Measurements from ENCODE around the gene LPAR5.

Gene LPAR5

GRCh38 chr12:6635856-6636531 is at the start of gene LPAR5:
Gene LPAR5, minus strand, starts transcription at chr12:6635959. Its CDS starts 14,711 bp downstream, at chr12:6621248.
- peak in 1 of 4 experiments; percentile 34 for DNase-seq

DNA sequence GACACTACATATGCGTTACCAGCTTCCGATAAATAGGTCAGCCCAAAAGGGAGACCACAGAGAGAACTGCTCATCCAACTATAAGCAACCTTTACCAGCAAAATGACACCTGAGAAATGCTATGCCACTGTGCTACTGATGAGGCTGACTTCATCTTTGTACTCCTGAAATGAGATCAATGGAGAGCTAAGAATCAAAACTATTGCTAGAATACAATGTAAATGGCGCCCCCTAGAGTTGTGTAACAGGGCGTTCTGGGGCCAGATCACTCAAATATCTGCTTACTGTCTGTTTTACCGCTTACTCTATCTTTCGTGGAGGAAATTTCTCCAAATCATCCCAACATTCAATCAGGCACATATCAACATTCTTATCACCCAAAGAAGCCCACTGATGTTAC is 48.9 kb upstream of the LPAR5 start:
- DNase-seq = no peak

DNA sequence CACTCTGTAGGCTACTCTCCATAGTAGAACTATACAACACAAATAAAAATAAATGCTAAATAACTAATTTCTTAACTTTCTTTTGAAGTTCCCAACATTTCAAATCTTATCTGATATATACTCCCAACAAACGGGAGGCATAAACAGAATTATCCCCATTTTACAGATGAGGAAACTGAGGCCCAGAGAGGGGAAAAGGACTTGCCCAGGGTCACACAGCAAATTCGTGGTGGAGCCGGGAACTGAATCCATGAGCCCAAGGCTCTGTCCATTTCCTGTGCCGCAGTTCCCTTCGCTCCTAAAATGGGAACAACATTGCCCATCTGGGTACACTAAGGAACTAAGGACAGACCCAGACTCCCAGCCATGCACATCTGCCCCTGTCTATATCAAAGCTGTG is 41.2 kb upstream of the LPAR5 start:
- no peak for DNase-seq

DNA sequence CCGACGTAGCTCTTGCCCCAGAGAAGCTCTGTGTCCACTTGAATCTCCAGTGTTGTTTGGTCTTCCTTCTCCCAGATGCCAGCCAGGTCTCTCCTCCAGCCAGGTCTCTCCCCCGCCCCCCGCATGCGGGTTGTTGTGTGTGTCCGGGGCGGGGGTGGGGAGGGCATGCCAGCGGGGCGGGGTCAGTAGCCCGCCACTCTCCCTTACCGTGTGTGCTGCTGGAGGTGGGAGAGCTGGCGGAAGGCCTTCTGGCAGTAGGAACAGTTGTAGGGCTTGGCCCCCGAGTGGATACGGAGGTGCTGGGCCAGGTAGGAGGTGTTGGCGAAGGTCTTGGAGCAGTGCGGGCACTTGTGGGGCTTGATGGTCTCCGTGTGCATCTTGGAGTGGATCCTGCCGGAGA is 36.4 kb upstream of the LPAR5 start:
- DNase-seq = no peak

DNA sequence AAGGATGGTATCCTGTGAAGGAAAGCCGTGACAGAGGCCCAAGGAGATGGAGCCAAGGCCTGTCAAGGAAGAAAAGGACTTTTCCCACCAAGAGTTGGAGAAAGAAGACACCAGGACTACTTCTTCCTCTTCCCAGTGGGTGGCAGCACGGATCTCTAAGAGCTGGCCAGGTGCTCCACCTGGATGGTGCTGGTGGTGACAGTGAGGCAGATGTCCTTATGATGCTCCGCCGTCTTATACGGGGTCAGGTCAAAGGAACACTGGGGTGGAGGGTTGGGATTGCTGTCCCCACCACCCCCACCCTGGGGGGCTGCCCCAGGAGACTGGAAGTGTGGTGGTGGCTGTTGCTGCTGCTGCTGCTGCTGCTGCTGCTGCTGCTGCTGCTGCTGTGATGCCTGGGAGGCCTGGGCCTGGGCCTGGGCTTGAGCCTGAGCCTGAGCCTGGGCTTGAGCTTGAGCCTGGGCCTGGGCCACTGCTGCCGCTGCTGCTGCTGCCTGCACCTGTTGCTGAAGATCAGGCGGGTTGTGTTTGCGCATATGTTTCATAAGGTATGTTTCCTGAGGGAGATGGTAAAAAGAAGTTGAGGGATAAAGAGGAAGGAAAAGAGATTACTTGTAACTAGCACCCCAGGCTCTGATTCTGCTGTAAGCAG is 31.9 kb upstream of the LPAR5 start:
- DNase-seq = no peak

GRCh38 chr12:6666211-6666610 is 30.5 kb upstream of the LPAR5 start:
- DNase-seq = no peak

DNA sequence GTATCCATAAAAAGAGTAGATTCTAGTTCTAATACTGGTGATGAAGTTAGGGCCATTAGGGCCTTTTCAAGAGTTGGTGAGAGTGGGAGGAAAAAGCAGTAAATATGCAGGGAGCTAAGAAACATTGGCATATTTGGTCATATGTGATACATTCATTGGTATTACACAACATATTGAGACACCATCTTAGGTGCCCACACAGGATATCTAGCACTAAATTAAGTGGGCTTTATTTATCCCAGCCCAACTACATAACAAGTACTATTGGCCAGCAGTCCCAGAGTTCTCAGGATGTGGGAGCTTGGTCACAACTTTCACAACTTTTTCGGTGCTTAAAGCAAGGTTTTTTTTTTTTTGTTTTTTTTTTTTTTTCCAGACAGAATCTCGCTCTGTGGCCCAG is 29.1 kb upstream of the LPAR5 start:
- DNase-seq = no peak

DNA sequence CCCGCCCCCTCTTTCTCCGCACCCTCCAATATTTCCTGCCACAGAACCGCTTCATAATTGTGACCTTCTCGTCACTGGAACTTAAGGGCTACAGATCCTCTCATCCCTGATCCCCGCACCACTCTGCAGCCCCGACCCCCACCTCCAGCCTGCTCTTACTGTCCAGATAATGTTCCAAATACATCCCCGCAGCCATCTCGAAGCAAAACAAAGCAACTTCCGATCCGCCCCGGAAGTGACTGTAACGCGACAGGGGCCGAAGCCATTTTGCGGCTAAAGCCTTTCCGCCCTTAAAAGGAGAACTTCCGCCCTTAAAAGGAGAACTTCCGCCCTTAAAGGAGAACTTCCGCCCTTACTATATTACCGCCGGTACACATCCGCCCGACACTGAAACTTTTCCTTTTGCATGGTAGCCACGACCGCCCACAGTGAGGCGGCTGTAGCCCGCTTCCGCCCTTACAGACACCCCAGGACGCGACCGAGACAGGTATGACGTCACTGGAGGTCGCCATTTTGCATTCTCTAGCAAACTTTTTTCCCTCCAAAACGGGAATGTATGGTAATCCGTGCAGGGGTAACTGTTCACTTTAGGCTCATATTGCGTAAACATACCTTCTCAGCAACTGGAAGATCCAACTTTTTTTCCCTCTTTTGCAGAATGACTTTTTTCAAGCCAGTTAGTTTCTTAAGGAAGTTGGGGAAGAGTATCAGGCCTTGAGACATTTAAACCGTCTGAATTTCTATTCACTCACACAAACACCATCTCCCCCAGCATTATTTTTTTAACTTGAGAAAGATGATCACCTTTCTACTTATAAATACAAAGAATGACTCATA is 27.4 kb upstream of the LPAR5 start, which contains the start of gene ING4:
TSS of gene ING4 (minus strand) at position 214 of the 837 bp plus-strand sequence. CDS start at position 196, 18 bp downstream.
- DNase-seq = peak; percentile 76 to 95 (median 92)

DNA sequence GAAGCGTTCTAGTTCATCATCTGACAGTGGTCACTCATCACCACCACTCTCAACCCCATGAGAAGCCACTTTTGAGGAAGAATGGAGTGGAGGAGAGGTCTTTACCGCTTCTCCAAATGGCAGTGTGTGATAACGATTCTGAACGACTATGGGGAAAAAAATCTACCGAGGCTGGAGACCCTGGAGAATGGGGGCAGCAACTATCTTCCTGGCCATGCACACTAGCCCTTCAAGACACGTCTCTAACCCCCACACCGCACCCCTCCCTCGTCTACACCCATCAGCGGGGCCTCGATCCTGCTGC is 26.8 kb upstream of the LPAR5 start:
- no peak for DNase-seq

- no peak for DNase-seq
Measured at GRCh38 chr12:6653987-6654386, 18.2 kb upstream of the LPAR5 start.

- DNase-seq = no peak
Measured at GRCh38 chr12:6653342-6653741, 17.6 kb upstream of the LPAR5 start.

DNA sequence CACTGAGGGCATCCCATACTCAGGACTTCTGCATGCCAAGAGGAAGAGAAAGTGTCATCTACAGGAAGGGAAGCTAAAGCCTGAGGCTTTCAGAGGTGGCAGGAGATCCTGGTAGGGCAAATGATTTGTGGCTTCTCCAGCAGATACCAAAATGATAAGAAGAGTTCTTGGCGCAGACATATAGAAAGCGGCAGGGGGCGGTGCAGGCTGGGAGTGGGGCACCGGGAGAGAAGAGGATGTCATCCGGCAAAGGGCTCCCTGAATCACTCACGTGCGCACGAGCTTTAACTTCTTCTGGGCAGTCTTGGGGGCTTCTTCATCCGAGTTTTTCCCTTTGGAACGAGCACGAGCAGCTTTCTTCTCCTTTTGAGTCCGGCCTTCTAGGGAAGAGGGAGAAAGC is 16.6 kb upstream of the LPAR5 start:
- no peak for DNase-seq

GRCh38 chr12:6650832-6651231 is 15.1 kb upstream of the LPAR5 start:
- DNase-seq = no peak

- DNase-seq = no peak
Measured at GRCh38 chr12:6647083-6647604, 11.4 kb upstream of the LPAR5 start, which contains the start of gene ACRBP. Gene ACRBP, minus strand, starts transcription at chr12:6647432. Its CDS starts 66 bp downstream, at chr12:6647366.

- no peak for DNase-seq
Measured at GRCh38 chr12:6646276-6647082, 10.7 kb upstream of the LPAR5 start.

GRCh38 chr12:6644903-6645302 is 9.1 kb upstream of the LPAR5 start:
- DNase-seq = no peak

DNA sequence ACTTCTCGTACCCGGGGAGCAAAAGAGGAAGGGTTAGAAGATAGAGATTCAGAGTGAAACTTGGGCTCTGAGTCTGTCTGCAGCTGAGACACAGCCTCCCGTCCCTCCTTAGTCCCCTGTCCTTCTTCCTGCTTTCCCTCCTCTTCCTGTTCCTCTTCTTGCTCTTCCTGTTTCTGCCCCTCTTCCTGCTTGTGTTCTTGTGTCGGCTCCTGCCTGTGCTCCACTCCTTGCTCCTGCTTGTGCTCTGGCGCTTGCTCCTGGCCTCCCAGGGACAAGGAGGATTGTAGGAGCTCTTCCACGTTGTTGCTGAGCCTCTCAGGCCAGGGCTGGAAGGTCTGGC is 8.5 kb upstream of the LPAR5 start:
- DNase-seq = no peak

GRCh38 chr12:6643569-6644256 is 8.0 kb upstream of the LPAR5 start:
- no peak for DNase-seq

DNA sequence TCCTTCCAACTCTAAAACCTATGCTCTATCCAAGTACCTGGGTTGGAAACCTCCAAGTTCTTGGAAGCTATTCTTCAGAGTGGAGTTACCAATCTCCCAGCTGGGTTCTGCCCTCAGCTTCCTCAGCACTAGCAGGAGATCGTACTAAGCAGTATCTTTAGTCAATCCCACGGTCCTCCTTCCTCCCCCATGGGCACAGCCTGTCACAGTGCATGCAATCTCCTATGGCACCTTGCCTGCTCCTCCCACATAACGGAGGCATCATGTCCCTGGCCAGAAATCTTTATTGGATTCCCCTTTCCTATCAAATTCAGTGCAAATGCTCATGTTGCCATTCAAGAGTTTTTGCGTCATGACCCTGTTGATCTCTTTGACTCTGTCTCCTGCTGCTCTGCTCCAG is 5.4 kb upstream of the LPAR5 start:
- no peak for DNase-seq

DNA sequence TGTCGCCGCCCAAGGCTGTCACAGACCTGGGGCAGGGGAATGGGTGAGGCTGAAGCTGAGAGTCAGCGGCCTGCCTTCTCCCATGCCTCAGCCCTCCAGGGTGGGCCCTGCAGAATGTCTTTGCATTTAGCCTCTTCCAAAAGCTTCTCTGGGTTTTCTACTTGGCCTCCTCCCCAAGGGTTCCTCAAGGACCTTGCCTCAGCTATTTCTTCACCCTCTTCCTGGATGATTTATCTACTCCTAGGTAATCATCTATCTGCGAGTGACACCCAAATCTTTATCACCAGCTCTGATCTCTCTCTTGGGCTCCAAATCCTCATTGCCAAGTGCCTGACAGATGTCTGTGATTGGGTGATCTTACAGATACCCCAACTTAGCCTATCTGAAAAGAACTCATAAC is 4.7 kb upstream of the LPAR5 start:
- no peak for DNase-seq

- no peak for DNase-seq
Measured at GRCh38 chr12:6639151-6639801, 3.5 kb upstream of the LPAR5 start.

GRCh38 chr12:6638305-6638704 is 2.5 kb upstream of the LPAR5 start:
- DNase-seq = no peak
